GM12874 (cell line): ENCODE measurements around the gene CCDC198.

Source experiments
- TF ChIP-seq, protein P1 (sequence below): IDR thresholded peaks from 2 replicates; pipeline ENCODE4 v1.5.1; 2011; ENCODE audit warnings: low read depth, mild to moderate bottlenecking, control low read depth, low read length, moderate library complexity; ENCODE audit not compliant: insufficient read depth

Gene CCDC198

DNA sequence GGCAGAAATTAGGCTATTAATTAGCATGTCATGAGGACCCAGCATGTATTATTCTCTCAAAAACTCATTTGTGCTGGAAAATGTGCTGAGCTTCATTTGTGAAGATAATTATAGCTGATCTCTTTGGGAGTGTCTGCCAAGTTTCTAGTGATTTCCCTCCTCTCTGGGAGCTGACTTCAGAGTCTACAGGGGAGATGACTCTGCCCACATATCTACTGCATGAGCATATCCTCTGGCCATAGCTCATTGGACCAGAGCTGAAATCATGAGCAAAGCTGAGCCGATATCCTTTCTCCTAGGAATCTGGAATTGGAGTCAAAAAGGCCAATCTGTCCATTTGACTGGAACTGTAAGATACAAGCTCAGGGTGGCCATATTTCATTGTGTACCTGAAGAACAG lies 5.9 kb downstream of the CCDC198 start:
- TF ChIP-seq, protein P1, sequence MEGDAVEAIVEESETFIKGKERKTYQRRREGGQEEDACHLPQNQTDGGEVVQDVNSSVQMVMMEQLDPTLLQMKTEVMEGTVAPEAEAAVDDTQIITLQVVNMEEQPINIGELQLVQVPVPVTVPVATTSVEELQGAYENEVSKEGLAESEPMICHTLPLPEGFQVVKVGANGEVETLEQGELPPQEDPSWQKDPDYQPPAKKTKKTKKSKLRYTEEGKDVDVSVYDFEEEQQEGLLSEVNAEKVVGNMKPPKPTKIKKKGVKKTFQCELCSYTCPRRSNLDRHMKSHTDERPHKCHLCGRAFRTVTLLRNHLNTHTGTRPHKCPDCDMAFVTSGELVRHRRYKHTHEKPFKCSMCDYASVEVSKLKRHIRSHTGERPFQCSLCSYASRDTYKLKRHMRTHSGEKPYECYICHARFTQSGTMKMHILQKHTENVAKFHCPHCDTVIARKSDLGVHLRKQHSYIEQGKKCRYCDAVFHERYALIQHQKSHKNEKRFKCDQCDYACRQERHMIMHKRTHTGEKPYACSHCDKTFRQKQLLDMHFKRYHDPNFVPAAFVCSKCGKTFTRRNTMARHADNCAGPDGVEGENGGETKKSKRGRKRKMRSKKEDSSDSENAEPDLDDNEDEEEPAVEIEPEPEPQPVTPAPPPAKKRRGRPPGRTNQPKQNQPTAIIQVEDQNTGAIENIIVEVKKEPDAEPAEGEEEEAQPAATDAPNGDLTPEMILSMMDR: no peak

DNA sequence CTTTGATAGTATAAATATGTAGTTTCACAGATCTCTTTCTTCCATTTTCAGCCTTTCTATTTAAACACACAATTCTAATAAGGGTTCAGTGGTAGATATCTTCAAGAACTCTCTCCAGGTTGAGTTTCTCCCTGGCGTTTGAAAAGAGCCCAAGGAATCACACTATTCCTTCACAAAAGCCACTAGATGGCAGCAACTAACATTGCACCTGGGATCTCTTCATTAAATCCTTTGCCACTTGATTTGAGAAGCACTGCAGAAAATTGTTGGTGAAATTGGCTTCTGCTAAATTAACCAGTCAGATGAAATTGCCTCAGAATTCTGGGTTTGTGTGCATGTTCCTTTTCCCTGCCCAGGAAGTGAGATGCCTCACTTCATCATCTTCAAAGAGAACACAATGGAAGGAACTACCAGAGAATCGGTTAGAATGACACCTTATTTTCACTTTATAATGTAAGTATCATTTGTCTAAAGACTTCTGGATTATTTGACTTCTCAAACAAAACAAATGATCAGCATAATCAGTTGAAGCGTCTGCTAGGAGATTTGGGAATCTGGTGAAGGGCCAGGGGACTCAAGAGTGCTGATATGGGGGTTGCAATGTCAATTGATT lies 6.8 kb downstream of the CCDC198 start:
- TF ChIP-seq, protein P1: peak; percentile 43

DNA sequence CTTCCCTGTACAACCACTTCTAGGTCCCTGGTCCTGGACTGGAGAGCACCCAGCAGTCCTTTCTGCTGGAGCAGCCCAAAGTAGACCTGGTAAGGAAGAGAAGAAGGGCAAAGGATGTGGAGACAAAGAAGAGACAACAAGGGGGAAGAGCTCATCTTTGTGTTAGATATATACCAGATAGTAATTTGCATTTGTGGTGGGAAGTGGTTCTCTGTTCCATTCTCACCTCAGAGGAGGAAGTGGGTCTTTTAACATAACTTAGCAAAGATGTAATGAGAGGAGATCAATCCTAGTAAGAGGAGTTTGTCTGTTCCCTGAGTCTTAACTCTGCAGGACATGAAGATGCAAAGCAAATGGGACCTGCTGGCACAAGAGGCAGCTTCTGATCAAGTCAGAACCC lies 8.0 kb downstream of the CCDC198 start:
- TF ChIP-seq, protein P1: no peak

DNA sequence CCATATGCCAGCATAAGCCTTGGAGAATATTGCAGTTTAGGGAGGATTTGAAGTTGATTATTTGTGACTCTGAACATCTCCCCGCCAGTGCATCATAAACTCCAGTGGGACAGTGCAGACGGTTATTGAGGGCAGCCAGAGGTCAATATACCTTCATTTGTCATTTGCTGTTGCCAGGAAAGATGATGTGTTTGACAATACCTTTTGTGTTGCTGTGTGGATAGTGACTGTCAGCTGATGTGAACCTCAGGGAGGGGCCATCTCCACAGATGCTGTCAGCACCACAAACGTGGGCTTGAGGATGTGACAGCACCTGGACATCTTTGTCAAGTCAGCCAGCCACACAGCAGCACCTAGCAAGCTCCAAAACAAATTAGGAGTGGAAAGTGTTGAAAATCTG lies 11.5 kb downstream of the CCDC198 start:
- TF ChIP-seq, protein P1: no peak

DNA sequence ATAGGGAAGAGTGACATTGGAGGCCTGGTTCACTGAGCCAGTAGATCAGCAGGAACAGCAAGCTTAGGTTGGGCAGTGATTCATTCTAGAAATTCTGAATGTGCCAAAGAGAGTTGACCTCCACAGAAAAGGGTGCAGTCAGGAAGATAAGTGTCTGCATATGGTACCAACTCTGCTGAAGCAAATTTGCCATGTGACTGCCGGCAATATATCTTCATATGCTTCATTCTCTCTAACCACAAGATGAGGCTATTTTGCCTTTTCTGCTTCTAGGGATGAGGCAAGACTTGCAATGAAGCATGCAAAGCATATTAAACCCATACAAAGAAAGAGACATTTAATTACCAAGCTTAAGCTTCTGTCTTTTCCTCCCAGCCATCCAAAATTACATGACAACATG lies 13.6 kb downstream of the CCDC198 start:
- TF ChIP-seq, protein P1: no peak

DNA sequence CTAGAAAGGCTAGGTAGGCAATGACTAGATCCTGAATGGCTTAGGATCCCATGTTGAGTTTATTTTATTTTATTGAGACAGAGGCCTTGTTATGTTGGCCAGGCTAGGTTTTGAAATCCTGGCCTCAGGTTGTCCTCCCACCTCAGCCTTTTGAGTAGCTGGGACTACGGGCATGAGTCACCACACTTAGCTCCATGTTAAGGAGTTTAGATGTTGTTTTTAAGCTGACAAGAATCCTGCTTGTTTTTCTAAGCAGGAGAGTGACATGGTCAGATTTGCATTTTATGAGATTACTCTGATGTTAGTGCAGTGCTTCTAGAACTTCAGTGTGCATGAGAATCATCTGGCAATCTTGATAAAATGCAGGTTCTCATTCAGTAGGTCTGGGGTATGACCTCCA lies 14.5 kb downstream of the CCDC198 start:
- TF ChIP-seq, protein P1: no peak

DNA sequence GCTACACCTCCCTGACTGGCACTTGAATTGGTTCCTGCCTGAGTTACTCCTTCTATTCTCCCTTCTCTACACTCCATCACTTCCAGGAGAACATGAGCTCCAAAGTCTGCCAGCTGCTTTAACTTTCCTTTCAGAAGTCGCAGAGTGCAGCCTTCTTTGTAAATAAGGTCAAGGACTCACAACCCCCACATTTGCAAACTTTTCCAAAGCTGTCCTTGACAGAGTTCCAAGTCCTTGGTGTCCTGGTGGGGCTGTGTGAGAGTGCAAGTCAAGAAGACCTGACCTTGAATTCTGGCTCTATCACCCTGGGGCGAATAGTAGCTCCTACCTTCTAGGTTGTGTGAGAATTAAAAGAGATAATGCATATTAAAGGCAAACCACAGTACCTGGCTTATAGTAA lies 15.6 kb downstream of the CCDC198 start:
- TF ChIP-seq, protein P1: no peak
